IMR-90 (cell line): ENCODE results near the gene MLH1. TPM values are rescaled to one million over a fixed set of nuclear protein-coding genes. Genes with fewer than 3 reads are reported as not detected.

Experiments used
- ATAC-seq: fragments of 200-7000 bp; cut with Tn5 transposase; 2 replicates; pipeline ENCODE4 v1.9.1; 2020; ENCODE audit warnings: low read depth, mild to moderate bottlenecking, moderate library complexity
- BruUV-seq: library from RNA; stranded (reverse); fragments of 400-500 nt; replicated peaks from 2 replicates; lab custom pipeline; 2021; lab: Mats Ljungman, UMichigan
- CTCF ChIA-PET: fragments of 300-600 bp; formaldehyde crosslinking; extraction: SDS; loops from one replicate; lab custom pipeline; 2021; ENCODE audit warnings: antibody characterized with exemption; lab: Yijun Ruan, JAX
- POLR2A ChIA-PET: fragments of 300-600 bp; sonication (Branson Sonifier 250); formaldehyde crosslinking; loops from one replicate; lab custom pipeline; 2022; ENCODE audit warnings: antibody characterized with exemption; ENCODE audit not compliant: unreplicated experiment; lab: Charles Lee
- DNase-seq: peaks from one replicate; pipeline ENCODE4 v3.0.0; 2013
- H2AFZ ChIP-seq: replicated peaks from 2 replicates; pipeline ENCODE3; 2013; ENCODE audit warnings: low read length, mild to moderate bottlenecking; ENCODE audit not compliant: poor library complexity
- H2AK5ac ChIP-seq: 2 replicates; pipeline ENCODE4 v1.6.1; 2013; ENCODE audit warnings: low read depth, low read length, inconsistent platforms
- H2AK9ac ChIP-seq: replicated peaks from 2 replicates; pipeline ENCODE3; 2013; ENCODE audit warnings: mild to moderate bottlenecking, low read depth, low read length, moderate library complexity; ENCODE audit not compliant: poor library complexity
- H2BK120ac ChIP-seq: 2 replicates; pipeline ENCODE4 v1.6.1; 2013; ENCODE audit warnings: low read depth, low read length, inconsistent platforms
- H2BK15ac ChIP-seq: 3 replicates; pipeline ENCODE4 v1.6.1; 2013; ENCODE audit warnings: low read depth, low read length, inconsistent platforms
- H2BK20ac ChIP-seq: 2 replicates; pipeline ENCODE4 v1.6.1; 2013; ENCODE audit warnings: low read depth, mild to moderate bottlenecking, inconsistent platforms, low read length, moderate library complexity
- H2BK5ac ChIP-seq: 2 replicates; pipeline ENCODE4 v1.6.1; 2013; ENCODE audit warnings: mild to moderate bottlenecking, low read depth, low read length, inconsistent platforms; ENCODE audit not compliant: poor library complexity, severe bottlenecking
- H3K14ac ChIP-seq: replicated peaks from 2 replicates; pipeline ENCODE4 v1.6.1; 2013; ENCODE audit warnings: low read depth, low read length, inconsistent platforms
- H3K18ac ChIP-seq: 2 replicates; pipeline ENCODE4 v1.6.1; 2013; ENCODE audit warnings: low read depth, low read length, control low read depth
- H3K23ac ChIP-seq: 2 replicates; pipeline ENCODE4 v1.6.1; 2013; ENCODE audit warnings: low read depth, low read length, inconsistent platforms
- H3K27ac ChIP-seq: 2 replicates; pipeline ENCODE4 v1.5.1; 2013; ENCODE audit warnings: mild to moderate bottlenecking, control low read depth, low read length; ENCODE audit not compliant: insufficient read depth
- H3K27me3 ChIP-seq: 2 replicates; pipeline ENCODE4 v1.6.1; 2013; ENCODE audit warnings: low read length; ENCODE audit not compliant: control insufficient read depth, insufficient read depth
- H3K36me3 ChIP-seq: 2 replicates; pipeline ENCODE4 v1.6.1; 2013; ENCODE audit warnings: low read length, mixed read lengths; ENCODE audit not compliant: control insufficient read depth, insufficient read depth
- H3K4ac ChIP-seq: 2 replicates; pipeline ENCODE4 v1.6.1; 2013; ENCODE audit warnings: low read depth, low read length, inconsistent platforms
- H3K4me1 ChIP-seq: 2 replicates; pipeline ENCODE4 v1.6.1; 2013; ENCODE audit warnings: low read length, mixed read lengths; ENCODE audit not compliant: control insufficient read depth, insufficient read depth
- H3K4me2 ChIP-seq: 2 replicates; pipeline ENCODE4 v1.6.1; 2013; ENCODE audit warnings: low read depth, mild to moderate bottlenecking, control low read depth, low read length, moderate library complexity
- H3K4me3 ChIP-seq: 2 replicates; pipeline ENCODE4 v1.5.1; 2013; ENCODE audit warnings: low read depth, mild to moderate bottlenecking, control low read depth, low read length, moderate library complexity; ENCODE audit not compliant: insufficient read depth
- H3K56ac ChIP-seq: 2 replicates; pipeline ENCODE4 v1.6.1; 2013; ENCODE audit warnings: low read length, inconsistent platforms; ENCODE audit not compliant: insufficient read depth; ENCODE audit errors: extremely low read depth
- H3K79me1 ChIP-seq, 2 experiments: 2 replicates each; pipeline ENCODE4 v1.6.1; 2013; ENCODE audit warnings: low read length in 2 of 2, inconsistent platforms in 1 of 2, low read depth in 1 of 2
- H3K9ac ChIP-seq: 2 replicates; pipeline ENCODE4 v1.6.1; 2013; ENCODE audit warnings: low read depth, low read length, control low read depth
- H3K9me1 ChIP-seq: 2 replicates; pipeline ENCODE4 v1.6.1; 2013; ENCODE audit warnings: low read length, inconsistent platforms; ENCODE audit not compliant: insufficient read depth
- H3K9me3 ChIP-seq: 2 replicates; pipeline ENCODE4 v1.6.1; 2013; ENCODE audit warnings: low read length; ENCODE audit not compliant: control insufficient read depth, insufficient read depth
- H4K20me1 ChIP-seq: 2 replicates; pipeline ENCODE4 v1.6.1; 2013; ENCODE audit warnings: low read length, inconsistent platforms; ENCODE audit not compliant: insufficient read depth
- H4K5ac ChIP-seq: 2 replicates; pipeline ENCODE4 v1.6.1; 2013; ENCODE audit warnings: mild to moderate bottlenecking, low read depth, low read length, control low read depth
- H4K8ac ChIP-seq, 2 experiments: 2 replicates each; pipeline ENCODE4 v1.6.1; 2013; ENCODE audit warnings: low read depth in 2 of 2, low read length in 2 of 2, control low read depth in 1 of 2, inconsistent platforms in 1 of 2
- H4K91ac ChIP-seq: 2 replicates; pipeline ENCODE4 v1.6.1; 2013; ENCODE audit warnings: low read depth, low read length, inconsistent platforms; ENCODE audit not compliant: insufficient read depth
- MAFK ChIP-seq: IDR thresholded peaks from 2 replicates; pipeline ENCODE4 v1.6.1; 2012; ENCODE audit warnings: low read depth, low read length, improper control_type of control experiment
- RAD21 ChIP-seq: IDR thresholded peaks from 2 replicates; pipeline ENCODE4 v1.6.1; 2012; ENCODE audit warnings: low read length, improper control_type of control experiment
- SMC3 ChIP-seq: fragments of 150-350 bp; IDR thresholded peaks from 2 replicates; pipeline ENCODE4 v1.6.1; 2016; ENCODE audit warnings: low read depth, mild to moderate bottlenecking, antibody characterized with exemption, low read length, moderate library complexity
- WGBS, 2 experiments: methylation state at CpG; one replicate each; pipeline versions ENCODE4 v1.1.5 to v1.1.7; 2013; ENCODE audit warnings: missing lambda C conversion rate in 2 of 2; ENCODE audit not compliant: insufficient read length in 1 of 2; ENCODE audit errors: extremely low coverage in 2 of 2; 5-methylcytosine and 5-hydroxymethylcytosine counted together
- dilution Hi-C: fragments of 300-500 bp; cut with HindIII; formaldehyde crosslinking; loops from one replicate; pipeline ENCODE4 v1.14.3; 2018; ENCODE audit warnings: low sequenced_read_pairs; ENCODE audit not compliant: unreplicated experiment
- in situ Hi-C: fragments of 300-500 bp; cut with MboI; formaldehyde crosslinking; loops from 3 replicates; pipeline ENCODE4 v1.14.3; 2019; ENCODE audit warnings: low sequenced_read_pairs, inconsistent platforms, mixed read lengths
- intact Hi-C: fragments of 100-400 bp; cut with micrococcal nuclease; formaldehyde crosslinking; loops from 2 replicates; pipeline ENCODE4 v1.10.0; 2022
- polyA plus RNA-seq, 3 experiments: library from polyadenylated mRNA; depleted of rRNA; stranded (reverse); fragments of >200 nt; gene quantifications; 2 replicates each; pipeline ENCODE4 v1.2.3, GENCODE V29; 2012; ENCODE audit warnings: low replicate concordance in 1 of 3
- total RNA-seq: library from RNA; depleted of rRNA; stranded (reverse); fragments of >200 nt; gene quantifications from 2 replicates; pipeline ENCODE4 v1.2.3, GENCODE V29; 2012
- TF ChIP-seq, protein P1 (sequence below): conservative IDR thresholded peaks from 2 replicates; pipeline ENCODE4 v1.5.1; 2012; ENCODE audit warnings: mild to moderate bottlenecking, low read depth, low read length, improper control_type of control experiment
- TF ChIP-seq, protein P2 (sequence below): fragments of 150-350 bp; IDR thresholded peaks from 2 replicates; pipeline ENCODE4 v1.6.1; 2016; ENCODE audit warnings: low read depth, mild to moderate bottlenecking, low read length, moderate library complexity, borderline replicate concordance

Gene MLH1
- total and polyA plus RNA-seq, 2 of the 4 experiments (the other 2 are of a cell fraction): 30.2 to 54.1 TPM

DNA sequence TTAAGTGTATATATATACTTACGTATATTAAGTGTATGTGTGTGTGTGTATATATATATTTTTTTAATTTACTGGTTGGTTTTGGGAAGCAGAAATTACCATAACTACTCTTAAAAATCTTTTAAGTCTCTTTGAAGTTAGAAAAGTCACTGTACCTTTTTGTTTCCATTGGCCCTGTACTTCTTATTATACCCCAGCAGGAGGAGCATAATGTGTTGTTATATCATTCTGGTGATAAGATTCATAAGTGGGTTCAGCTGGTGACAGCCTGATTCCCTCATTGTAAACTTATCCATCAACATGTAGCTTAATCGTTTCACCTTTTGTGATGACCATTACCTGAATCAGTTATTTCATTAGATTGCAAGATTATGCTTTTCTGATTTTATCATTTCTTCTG, 30.8 kb downstream of the MLH1 start:
- no peak overlapping the region for H3K4me2 ChIP-seq
- no peak overlapping the region for H2BK15ac ChIP-seq
- TF ChIP-seq RAD21: peak; percentile 56
- no peak for TF ChIP-seq MAFK
- TF ChIP-seq, protein P1, sequence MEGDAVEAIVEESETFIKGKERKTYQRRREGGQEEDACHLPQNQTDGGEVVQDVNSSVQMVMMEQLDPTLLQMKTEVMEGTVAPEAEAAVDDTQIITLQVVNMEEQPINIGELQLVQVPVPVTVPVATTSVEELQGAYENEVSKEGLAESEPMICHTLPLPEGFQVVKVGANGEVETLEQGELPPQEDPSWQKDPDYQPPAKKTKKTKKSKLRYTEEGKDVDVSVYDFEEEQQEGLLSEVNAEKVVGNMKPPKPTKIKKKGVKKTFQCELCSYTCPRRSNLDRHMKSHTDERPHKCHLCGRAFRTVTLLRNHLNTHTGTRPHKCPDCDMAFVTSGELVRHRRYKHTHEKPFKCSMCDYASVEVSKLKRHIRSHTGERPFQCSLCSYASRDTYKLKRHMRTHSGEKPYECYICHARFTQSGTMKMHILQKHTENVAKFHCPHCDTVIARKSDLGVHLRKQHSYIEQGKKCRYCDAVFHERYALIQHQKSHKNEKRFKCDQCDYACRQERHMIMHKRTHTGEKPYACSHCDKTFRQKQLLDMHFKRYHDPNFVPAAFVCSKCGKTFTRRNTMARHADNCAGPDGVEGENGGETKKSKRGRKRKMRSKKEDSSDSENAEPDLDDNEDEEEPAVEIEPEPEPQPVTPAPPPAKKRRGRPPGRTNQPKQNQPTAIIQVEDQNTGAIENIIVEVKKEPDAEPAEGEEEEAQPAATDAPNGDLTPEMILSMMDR: peak; percentile 48
- peak; percentile 59; the same call in 1 of the 2 replicates for TF ChIP-seq SMC3
- TF ChIP-seq, protein P2, sequence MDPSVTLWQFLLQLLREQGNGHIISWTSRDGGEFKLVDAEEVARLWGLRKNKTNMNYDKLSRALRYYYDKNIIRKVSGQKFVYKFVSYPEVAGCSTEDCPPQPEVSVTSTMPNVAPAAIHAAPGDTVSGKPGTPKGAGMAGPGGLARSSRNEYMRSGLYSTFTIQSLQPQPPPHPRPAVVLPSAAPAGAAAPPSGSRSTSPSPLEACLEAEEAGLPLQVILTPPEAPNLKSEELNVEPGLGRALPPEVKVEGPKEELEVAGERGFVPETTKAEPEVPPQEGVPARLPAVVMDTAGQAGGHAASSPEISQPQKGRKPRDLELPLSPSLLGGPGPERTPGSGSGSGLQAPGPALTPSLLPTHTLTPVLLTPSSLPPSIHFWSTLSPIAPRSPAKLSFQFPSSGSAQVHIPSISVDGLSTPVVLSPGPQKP: no peak
- H4K8ac ChIP-seq: no peak overlapping the region
- no peaks in the 10 kb centered on the region for H3K9me3 ChIP-seq
- intact Hi-C loops: loop anchor here (1.0 kb wide), 1 partner anchor 189 kb away; no protein-coding TSS in a partner anchor
- no peak overlapping the region for H2AK5ac ChIP-seq
- dilution Hi-C loops: no loop called here
- no TSS peak for BruUV-seq
- no peak overlapping the region for H3K14ac ChIP-seq
- no peak overlapping the region for H4K91ac ChIP-seq
- H2BK20ac ChIP-seq: no peak overlapping the region
- no peaks in the 10 kb centered on the region for H3K9me1 ChIP-seq
- no peak overlapping the region for H3K56ac ChIP-seq
- H3K4me3 ChIP-seq: no peak overlapping the region
- H3K18ac ChIP-seq: no peak overlapping the region
- H3K27ac ChIP-seq: no peak overlapping the region
- no peak overlapping the region for H2AK9ac ChIP-seq
- H3K9ac ChIP-seq: no peak overlapping the region
- no peaks in the 10 kb centered on the region for H3K27me3 ChIP-seq
- DNase-seq: peak; percentile 30
- no peak overlapping the region for H2BK120ac ChIP-seq
- H3K36me3 ChIP-seq: peaks cover 50% of the 10 kb centered on the region
- H3K79me1 ChIP-seq: peaks cover 0 to 10% of the 10 kb centered on the region in 2 experiments; a peak in 1 of 4 replicates
- in situ Hi-C loops: loop anchor here (10.0 kb wide), 1 partner anchor 191 kb away; no protein-coding TSS in a partner anchor
- WGBS, 2 experiments: no CpG with 5 or more reads among the region's 2 CpGs
- ChIA-PET POLR2A (no interaction called here), CTCF (interaction anchor here (0.7 to 1.7 kb wide), 5 partner anchors 9 to 194 kb away, joined by 3 to 5 read pairs (median 4); no protein-coding TSS in a partner anchor)
- no peak overlapping the region for H2BK5ac ChIP-seq
- H4K5ac ChIP-seq: no peak overlapping the region
- no peak overlapping the region for H3K4ac ChIP-seq
- 0 out of 2 replicates have a peak, but pooled peaks cover 2% of the 10 kb centered on the region for H3K4me1 ChIP-seq
- H3K23ac ChIP-seq: no peak overlapping the region
- ATAC-seq: no peak
- no peaks in the 10 kb centered on the region for H4K20me1 ChIP-seq
- H2AFZ ChIP-seq: no peak overlapping the region
